DOHH2 (cell line): ENCODE results near the gene KRTAP4-16.
A peak's percentile ranks its signal among the peaks of the same experiment; 100 is the strongest.

Source experiments
- H3F3A ChIP-seq: fragments of 200-600 bp; sonication (generic), shearing (Covaris generic); 2 replicates; pipeline ENCODE4 v1.6.0; 2016; ENCODE audit warnings: antibody characterized with exemption, mild to moderate bottlenecking; ENCODE audit not compliant: control insufficient read depth, insufficient read depth
- H3K27ac ChIP-seq: fragments of 200-600 bp; sonication (generic); 2 replicates; pipeline ENCODE4 v1.5.1; 2014; ENCODE audit warnings: low read depth, mild to moderate bottlenecking, low read length, moderate library complexity
- H3K27me3 ChIP-seq: fragments of 200-600 bp; sonication (generic); 2 replicates; pipeline ENCODE4 v1.6.1; 2014; ENCODE audit warnings: mild to moderate bottlenecking, low read length, mixed read lengths; ENCODE audit not compliant: control insufficient read depth
- H3K36me3 ChIP-seq: fragments of 200-600 bp; sonication (generic); 2 replicates; pipeline ENCODE4 v1.6.1; 2014; ENCODE audit warnings: mild to moderate bottlenecking, low read length, moderate library complexity, mixed read lengths; ENCODE audit not compliant: control insufficient read depth
- H3K4me1 ChIP-seq: fragments of 200-600 bp; sonication (generic); 2 replicates; pipeline ENCODE4 v1.6.1; 2014; ENCODE audit warnings: mild to moderate bottlenecking, low read length, mixed read lengths; ENCODE audit not compliant: control insufficient read depth
- H3K4me2 ChIP-seq: fragments of 200-600 bp; sonication (generic); 2 replicates; pipeline ENCODE4 v1.6.0; 2014; ENCODE audit warnings: mild to moderate bottlenecking, low read length, moderate library complexity
- H3K4me3 ChIP-seq: fragments of 200-600 bp; sonication (generic); 2 replicates; pipeline ENCODE4 v1.5.1; 2014; ENCODE audit warnings: mild to moderate bottlenecking, low read length, mixed read lengths
- H3K79me2 ChIP-seq: fragments of 200-600 bp; sonication (generic); 2 replicates; pipeline ENCODE4 v1.6.1; 2014; ENCODE audit warnings: mild to moderate bottlenecking, low read length, mixed read lengths; ENCODE audit not compliant: control insufficient read depth
- H3K9me2 ChIP-seq: fragments of 200-600 bp; sonication (generic); replicated peaks from 2 replicates; pipeline ENCODE4 v1.6.1; 2014; ENCODE audit warnings: mild to moderate bottlenecking, low read length, mixed read lengths; ENCODE audit not compliant: control insufficient read depth
- H3K9me3 ChIP-seq: fragments of 200-600 bp; sonication (generic); 2 replicates; pipeline ENCODE4 v1.6.1; 2014; ENCODE audit warnings: antibody characterized with exemption, low read length, mixed read lengths; ENCODE audit not compliant: control insufficient read depth, insufficient read depth
- H4K20me1 ChIP-seq: fragments of 200-600 bp; sonication (generic); 2 replicates; pipeline ENCODE4 v1.6.0; 2014; ENCODE audit warnings: low read depth, mild to moderate bottlenecking, antibody characterized with exemption, low read length, moderate library complexity; ENCODE audit not compliant: control insufficient read depth, insufficient read depth
- EZH2phosphoT487 ChIP-seq: fragments of 200-600 bp; sonication (generic); IDR thresholded peaks from 2 replicates; pipeline ENCODE4 v1.6.1; 2017; ENCODE audit warnings: borderline replicate concordance, mild to moderate bottlenecking, antibody characterized with exemption, low read length, moderate library complexity, mixed read lengths
- TF ChIP-seq, protein P1 (sequence below): fragments of 200-600 bp; sonication (generic); IDR thresholded peaks from one replicate; pipeline ENCODE4 v1.5.1; 2014; ENCODE audit warnings: antibody characterized with exemption, mild to moderate bottlenecking, low read depth, low read length; ENCODE audit not compliant: poor library complexity, severe bottlenecking

Gene KRTAP4-16

DNA sequence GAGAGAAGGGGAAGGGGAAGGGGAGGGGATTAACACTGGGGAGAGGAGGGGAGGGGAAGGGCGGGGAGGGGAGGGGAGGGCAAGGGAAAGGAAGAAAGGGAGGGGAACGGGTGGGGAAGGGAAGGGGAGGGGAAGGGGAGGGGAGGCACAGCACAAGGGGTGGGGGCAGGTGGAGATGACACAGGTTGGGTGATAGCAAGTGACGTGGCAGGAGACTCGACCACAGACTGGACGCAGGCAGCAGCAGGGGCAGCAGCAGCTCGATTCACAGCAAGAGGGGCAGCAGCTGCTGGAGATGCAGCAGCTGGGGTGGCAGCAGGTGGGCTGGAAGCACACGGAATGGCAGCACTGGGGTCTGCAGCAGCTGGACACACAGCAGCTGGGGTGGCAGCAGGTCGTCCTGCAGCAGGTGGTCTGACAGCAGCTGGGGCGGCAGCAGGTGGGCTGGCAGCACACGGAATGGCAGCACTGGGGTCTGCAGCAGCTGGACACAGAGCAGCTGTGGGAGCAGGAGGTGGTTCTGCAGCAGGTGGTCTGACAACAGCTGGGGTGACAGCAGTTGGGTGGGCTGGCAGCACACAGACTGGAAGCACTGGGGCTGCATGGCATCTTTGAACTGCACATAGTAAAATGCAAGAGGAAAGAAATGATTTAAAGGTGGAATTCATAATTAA, at the start of gene KRTAP4-16:
Gene KRTAP4-16, minus strand, starts transcription at position 624 of the 674 bp plus-strand sequence. Its CDS starts 0 bp downstream, at position 624.
- TF ChIP-seq, protein P1, sequence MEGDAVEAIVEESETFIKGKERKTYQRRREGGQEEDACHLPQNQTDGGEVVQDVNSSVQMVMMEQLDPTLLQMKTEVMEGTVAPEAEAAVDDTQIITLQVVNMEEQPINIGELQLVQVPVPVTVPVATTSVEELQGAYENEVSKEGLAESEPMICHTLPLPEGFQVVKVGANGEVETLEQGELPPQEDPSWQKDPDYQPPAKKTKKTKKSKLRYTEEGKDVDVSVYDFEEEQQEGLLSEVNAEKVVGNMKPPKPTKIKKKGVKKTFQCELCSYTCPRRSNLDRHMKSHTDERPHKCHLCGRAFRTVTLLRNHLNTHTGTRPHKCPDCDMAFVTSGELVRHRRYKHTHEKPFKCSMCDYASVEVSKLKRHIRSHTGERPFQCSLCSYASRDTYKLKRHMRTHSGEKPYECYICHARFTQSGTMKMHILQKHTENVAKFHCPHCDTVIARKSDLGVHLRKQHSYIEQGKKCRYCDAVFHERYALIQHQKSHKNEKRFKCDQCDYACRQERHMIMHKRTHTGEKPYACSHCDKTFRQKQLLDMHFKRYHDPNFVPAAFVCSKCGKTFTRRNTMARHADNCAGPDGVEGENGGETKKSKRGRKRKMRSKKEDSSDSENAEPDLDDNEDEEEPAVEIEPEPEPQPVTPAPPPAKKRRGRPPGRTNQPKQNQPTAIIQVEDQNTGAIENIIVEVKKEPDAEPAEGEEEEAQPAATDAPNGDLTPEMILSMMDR: no peak
- TF ChIP-seq EZH2phosphoT487: no peak
- Histone ChIP-seq H3K4me1 (peaks cover 6% of the 10 kb centered on the region), H3K27ac (no peak within 1 kb of the TSS), H3K36me3 (no peaks in the 10 kb centered on the region), H3K27me3 (no peaks in the 10 kb centered on the region), H3F3A (no peaks in the 10 kb centered on the region), H3K9me2 (no peaks in the 10 kb centered on the region), H3K4me3 (no peak within 1 kb of the TSS), H3K9me3 (no peaks in the 10 kb centered on the region), H3K4me2 (no peak within 1 kb of the TSS), H3K79me2 (no peaks in the 10 kb centered on the region), H4K20me1 (no peaks in the 10 kb centered on the region)

DNA sequence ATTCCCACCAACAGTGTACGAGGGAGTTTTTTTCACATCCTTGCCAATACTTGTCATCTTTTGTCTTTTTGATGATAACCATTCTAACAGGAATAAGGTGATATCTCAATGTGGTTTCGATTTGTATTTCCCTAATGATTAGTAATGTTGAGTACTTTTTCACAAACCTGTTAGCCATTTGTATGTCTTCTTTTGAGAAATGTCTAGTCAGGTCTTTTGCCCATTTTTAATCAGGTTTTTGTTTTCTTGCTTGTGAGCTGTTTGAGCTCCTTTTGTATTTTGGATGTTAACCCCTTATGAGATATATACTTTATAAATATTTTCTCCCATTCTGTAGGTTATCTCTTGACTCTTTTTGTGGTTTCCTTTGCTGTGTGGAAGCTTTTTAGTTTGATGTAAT, 49.5 kb upstream of the KRTAP4-16 start:
- Histone ChIP-seq H3K27me3 (no peaks in the 10 kb centered on the region), H4K20me1 (no peaks in the 10 kb centered on the region), H3K4me3 (no peak overlapping the region), H3K27ac (no peak overlapping the region), H3K9me3 (no peaks in the 10 kb centered on the region), H3K79me2 (no peaks in the 10 kb centered on the region), H3K36me3 (no peaks in the 10 kb centered on the region), H3K9me2 (no peaks in the 10 kb centered on the region), H3F3A (no peaks in the 10 kb centered on the region), H3K4me2 (no peak overlapping the region), H3K4me1 (peaks cover 21% of the 10 kb centered on the region)
- no peak for TF ChIP-seq EZH2phosphoT487
- TF ChIP-seq, protein P1: no peak

DNA sequence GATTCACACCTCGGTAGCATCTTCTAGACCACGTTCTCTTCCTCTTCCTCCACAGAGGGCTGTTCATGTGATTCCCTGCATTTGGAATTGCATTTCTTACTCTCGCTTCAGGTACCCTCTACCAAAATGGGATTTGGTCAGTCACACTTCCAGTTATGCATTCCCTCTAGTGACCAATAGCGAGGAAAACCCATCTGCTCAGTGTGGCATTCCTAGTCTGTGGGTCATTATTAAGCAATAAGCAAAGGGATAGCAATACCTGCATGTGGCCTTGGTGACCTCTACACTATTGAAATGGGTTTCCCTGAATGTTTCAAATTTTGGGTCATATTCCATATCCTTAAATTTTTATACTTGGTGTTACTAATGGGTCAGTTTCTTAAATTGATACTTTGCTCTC, 48.0 kb upstream of the KRTAP4-16 start:
- Histone ChIP-seq H3K27me3 (no peaks in the 10 kb centered on the region), H3K4me3 (no peak overlapping the region), H4K20me1 (no peaks in the 10 kb centered on the region)

More for the DNA sequence above, 48.0 kb upstream of the KRTAP4-16 start:
- no peaks in the 10 kb centered on the region for H3F3A ChIP-seq
- H3K79me2 ChIP-seq: no peaks in the 10 kb centered on the region
- peaks cover 21% of the 10 kb centered on the region for H3K4me1 ChIP-seq
- no peaks in the 10 kb centered on the region for H3K36me3 ChIP-seq
- no peak overlapping the region for H3K27ac ChIP-seq
- no peaks in the 10 kb centered on the region for H3K9me2 ChIP-seq
- peak overlapping the region; percentile 30 for H3K4me2 ChIP-seq
- no peaks in the 10 kb centered on the region for H3K9me3 ChIP-seq
- no peak for TF ChIP-seq EZH2phosphoT487
- TF ChIP-seq, protein P1: no peak
